ENCODE results near the gene OSCP1. TPM values are rescaled to one million over a fixed set of nuclear protein-coding genes. Genes with fewer than 3 reads are reported as not detected.

The OSCP1 gene
- total RNA-seq, 4 donors from 2014 or later: 15.2 to 31.9 (median 19.5) TPM

- no peak for TF ChIP-seq POLR2A (IDR thresholded peaks at IDR 0.05)
- TF ChIP-seq CTCF (IDR thresholded peaks at IDR 0.05): no peak
- Histone ChIP-seq H3K36me3 (peaks cover 13% of the 10 kb centered on the region in 2 donors), H3K27ac (peak overlapping the region; percentile 87 to 98 (median 94)), H3K4me3 (replicated peaks in 1 of 3) (no peak overlapping the region), H3K4me1 (peaks cover 21 to 36% of the 10 kb centered on the region in 2 donors), H3K9me3 (no peaks in the 10 kb centered on the region), H3K27me3 (no peaks in the 10 kb centered on the region)
- no peak for DNase-seq
- intact Hi-C loops (cut with DNase I): no loop called here
- WGBS, 2 donors: 64 to 77% methylated on average over 10 of the region's 10 CpGs
Measured at GRCh38 chr1:36387141-36387949, 62.9 kb downstream of the OSCP1 start.

DNA sequence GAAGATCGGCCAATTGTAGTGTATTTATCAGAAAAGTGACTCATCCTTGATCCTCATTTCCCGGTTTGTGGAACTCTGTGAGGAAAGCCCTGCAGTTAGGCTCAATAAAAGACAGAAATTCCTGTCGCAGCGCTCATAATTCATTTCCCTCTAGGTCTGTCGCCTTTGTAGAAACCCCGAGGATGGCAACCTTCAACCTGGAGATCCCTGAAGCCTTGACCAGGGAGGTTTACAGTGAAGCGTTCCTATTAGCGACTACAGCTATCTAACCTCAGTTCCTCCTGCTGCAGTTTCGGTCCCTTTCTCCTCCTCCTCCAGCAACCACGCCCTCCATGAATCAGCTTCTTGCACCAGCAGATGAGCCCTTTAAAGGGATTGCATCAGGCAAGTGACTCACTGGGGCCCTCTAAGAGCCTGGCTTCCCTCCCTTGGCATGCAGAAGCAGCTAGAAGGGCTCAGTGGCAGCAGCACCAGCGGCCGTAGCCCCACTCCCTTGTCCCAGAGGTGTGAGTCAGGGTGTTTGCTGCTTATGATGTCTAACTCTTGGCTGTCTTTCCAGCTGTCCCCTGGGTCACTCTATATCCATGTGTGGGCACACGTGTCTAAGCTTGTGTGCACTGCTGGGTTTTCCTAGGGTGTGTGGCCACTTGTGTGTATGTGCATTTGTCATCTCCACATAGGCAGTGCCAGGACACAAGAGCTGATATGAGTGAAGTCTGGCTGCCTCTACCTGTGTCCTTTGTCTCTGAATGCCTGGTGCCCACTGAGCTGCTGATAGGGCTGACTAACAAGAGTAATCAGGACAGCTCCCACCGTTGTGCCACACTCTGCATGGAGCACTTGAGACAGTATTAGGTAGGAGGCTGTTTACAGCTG lies 63.7 kb downstream of the OSCP1 start:
- no peak for TF ChIP-seq CTCF (IDR thresholded peaks at IDR 0.05)
- TF ChIP-seq POLR2A (IDR thresholded peaks at IDR 0.05): peak in 1 of 2 donors; percentile 88
- Histone ChIP-seq H3K4me3 (replicated peaks in 1 of 3) (peak overlapping the region in 1 of 3 donors; percentile 30), H3K9me3 (no peaks in the 10 kb centered on the region), H3K4me1 (peaks cover 21 to 36% of the 10 kb centered on the region in 2 donors), H3K36me3 (peaks cover 11 to 12% of the 10 kb centered on the region in 2 donors), H3K27me3 (no peaks in the 10 kb centered on the region), H3K27ac (peak overlapping the region; percentile 87 to 98 (median 94))
- peak; percentile 96 for DNase-seq
- WGBS, 2 donors: 1 to 2% methylated on average over 14 of the region's 14 CpGs
- intact Hi-C loops (cut with DNase I): no loop called here

DNA sequence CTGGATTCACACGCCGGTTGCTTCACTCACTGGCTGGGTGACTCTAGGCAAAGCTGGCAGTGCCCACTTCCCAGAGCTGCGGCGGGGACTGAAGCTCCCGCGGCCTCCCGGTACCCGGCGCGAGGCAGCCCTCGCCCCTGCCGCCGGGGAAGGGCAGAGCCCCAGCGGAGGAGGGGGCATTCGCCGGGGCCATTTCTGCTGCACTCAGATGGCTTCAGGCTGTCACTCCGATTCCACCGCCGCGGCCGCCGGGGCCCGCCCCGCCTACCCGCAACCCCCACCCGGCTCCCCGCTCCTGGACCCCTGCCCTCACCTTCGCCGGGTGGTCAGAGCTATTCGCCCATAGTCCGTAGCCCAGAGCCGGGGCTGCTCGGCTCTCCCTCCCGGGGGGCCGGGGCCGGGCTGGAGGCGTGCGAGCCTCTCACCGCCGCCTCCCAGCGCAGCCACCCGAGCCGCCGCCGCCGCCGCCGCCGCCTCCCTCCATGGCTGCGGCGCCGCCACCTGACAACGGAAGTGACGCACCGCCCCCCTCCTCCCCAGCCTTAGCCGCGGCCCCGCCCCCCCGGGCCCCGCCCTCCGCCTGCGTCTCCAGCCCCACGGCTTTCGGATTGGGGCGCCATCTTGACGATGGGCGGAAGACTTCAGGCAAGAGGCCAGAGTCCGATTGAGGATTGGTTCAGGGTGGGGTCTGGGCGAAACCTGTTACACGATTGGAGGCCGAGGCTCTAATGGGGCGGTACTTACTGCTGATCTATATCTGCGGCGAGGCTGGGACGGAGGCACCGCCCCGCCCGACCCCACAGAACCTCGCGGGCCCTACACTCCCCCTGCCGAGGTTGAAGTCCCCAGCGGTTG lies 64.6 kb downstream of the OSCP1 start, which contains the start of gene STK40:
TSS of gene STK40 (minus strand) at position 515 of the 855 bp plus-strand sequence. CDS start 24,592 bp downstream, outside the sequence.
- Histone ChIP-seq H3K36me3 (peaks cover 3 to 4% of the 10 kb centered on the region in 2 donors), H3K9me3 (no peaks in the 10 kb centered on the region), H3K27ac (peak within 1 kb of the TSS; percentile 87 to 98 (median 94)), H3K4me3 (replicated peaks in 1 of 3) (peak within 1 kb of the TSS; percentile 56 to 87 (median 82)), H3K27me3 (no peaks in the 10 kb centered on the region), H3K4me1 (peaks cover 21 to 43% of the 10 kb centered on the region in 2 donors)
- peak; percentile 98 to 99 for DNase-seq
- 0% methylated on average over 2 to 12 of the region's 82 CpGs for WGBS, 2 donors
- intact Hi-C loops (cut with DNase I): no loop called here
- no peak for TF ChIP-seq CTCF (IDR thresholded peaks at IDR 0.05)
- peak; percentile 79 to 91 for TF ChIP-seq POLR2A (IDR thresholded peaks at IDR 0.05)

DNA sequence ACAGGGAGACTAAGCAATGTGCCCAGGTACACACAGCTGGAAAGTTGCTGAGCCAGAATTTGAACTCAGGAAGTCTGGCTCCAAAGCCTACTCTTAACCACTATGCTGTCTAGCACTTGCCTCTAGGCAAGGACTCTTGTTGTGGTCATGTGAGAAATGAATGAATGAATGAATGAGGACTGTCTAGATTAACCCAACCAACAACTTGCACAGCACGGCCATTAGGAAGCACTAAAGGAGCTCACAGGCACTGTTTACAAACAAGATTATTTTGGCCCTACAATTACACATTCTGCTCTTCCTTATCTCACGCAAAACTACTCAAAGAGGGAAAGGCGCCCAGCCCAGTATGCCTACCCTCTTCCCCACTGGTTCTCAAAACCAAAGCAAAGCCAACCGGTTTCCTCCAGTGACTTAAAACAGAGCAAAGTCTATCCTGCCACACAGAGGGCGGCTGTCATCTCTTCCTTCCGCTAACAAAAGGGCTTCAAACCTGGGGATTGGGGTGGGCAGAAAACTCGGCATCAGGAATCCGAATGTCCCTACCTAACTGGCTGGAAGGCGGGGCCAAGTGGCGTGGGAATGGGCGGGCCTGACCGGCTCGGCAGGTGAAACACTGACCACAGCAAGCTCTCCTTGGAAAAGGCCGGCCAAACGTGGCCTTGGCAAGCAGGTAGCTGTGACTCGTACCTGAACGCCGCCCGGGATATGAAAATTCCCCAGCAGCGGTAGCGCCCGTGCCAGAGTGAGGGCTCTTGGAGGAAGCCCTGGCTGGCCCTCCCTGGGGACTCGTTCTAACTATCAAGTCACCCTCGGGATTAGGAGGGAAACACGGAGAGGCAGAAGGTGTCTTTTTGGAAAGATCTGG lies 65.5 kb downstream of the OSCP1 start:
- H3K4me1 ChIP-seq: peaks cover 30 to 51% of the 10 kb centered on the region in 2 donors
- H3K9me3 ChIP-seq: no peaks in the 10 kb centered on the region
- peak; percentile 94 to 95 for DNase-seq
- peak overlapping the region; percentile 56 to 87 (median 82) for H3K4me3 ChIP-seq (replicated peaks in 1 of 3)
- intact Hi-C loops (cut with DNase I): no loop called here
- no peaks in the 10 kb centered on the region for H3K27me3 ChIP-seq
- H3K36me3 ChIP-seq: no peaks in the 10 kb centered on the region
- peak overlapping the region; percentile 85 to 98 (median 86) for H3K27ac ChIP-seq
- 5 to 7% methylated on average over 10 to 16 of the region's 25 CpGs for WGBS, 2 donors
- no peak for TF ChIP-seq CTCF (IDR thresholded peaks at IDR 0.05)
- peak in 1 of 2 donors; percentile 84 for TF ChIP-seq POLR2A (IDR thresholded peaks at IDR 0.05)

Measured in thyroid gland (tissue), 4 donors.